ENCODE data around the gene RRP36. TPM values are rescaled to one million over a fixed set of nuclear protein-coding genes. Genes with fewer than 3 reads are reported as not detected.

Gene RRP36
- total RNA-seq, 1 donor from 2014 or later, result 93.3 TPM

GRCh38 chr6:43035495-43036194, 14.2 kb downstream of the RRP36 start:
- TF ChIP-seq EZH2phosphoT487 (IDR thresholded peaks at IDR 0.05) (no peak), EZH2 (IDR thresholded peaks at IDR 0.05) (no peak), CTCF (IDR thresholded peaks at IDR 0.05) (no peak)
- H3K79me2 ChIP-seq (ENCODE audit: low read depth), result no peaks in the 10 kb centered on the region
- Mint-ChIP-seq H3K27me3 (ENCODE audit: insufficient read depth, low read depth) (peaks cover 5% of the 10 kb centered on the region), H3K36me3 (peaks cover 34% of the 10 kb centered on the region), H3K9me3 (no peaks in the 10 kb centered on the region), H3K4me1 (peaks cover 7% of the 10 kb centered on the region), H3K4me3 (no peak overlapping the region), H3K27ac (no peak overlapping the region)
- H3K27ac ChIP-seq, result no peak overlapping the region
- H3F3A ChIP-seq (ENCODE audit: low read depth), result peaks cover 23% of the 10 kb centered on the region
- H2AFZ ChIP-seq (replicated peaks), result no peak overlapping the region
- no peaks in the 10 kb centered on the region for H3K9me3 ChIP-seq (ENCODE audit: low read depth)
- no peak for DNase-seq (ENCODE audit: low spot score)
- no peaks in the 10 kb centered on the region for H3K36me3 ChIP-seq
- H3K9ac ChIP-seq, result no peak overlapping the region
- no peak overlapping the region for H3K4me3 ChIP-seq
- no peak overlapping the region for H3K4me2 ChIP-seq
- peaks cover 11% of the 10 kb centered on the region for H4K20me1 ChIP-seq (ENCODE audit: low read depth)
- H3K27me3 ChIP-seq, result no peaks in the 10 kb centered on the region
- H3K4me1 ChIP-seq, result no peaks in the 10 kb centered on the region

GRCh38 chr6:43036712-43037111, 15.3 kb downstream of the RRP36 start:
- no peak overlapping the region for H3K4me3 ChIP-seq
- H3K4me2 ChIP-seq, result no peak overlapping the region
- H3K27me3 Mint-ChIP-seq (ENCODE audit: insufficient read depth, low read depth), result peaks cover 5% of the 10 kb centered on the region
- peaks cover 36% of the 10 kb centered on the region for H3K36me3 Mint-ChIP-seq
- H3K79me2 ChIP-seq (ENCODE audit: low read depth), result no peaks in the 10 kb centered on the region
- no peak overlapping the region for H3K4me3 Mint-ChIP-seq
- no peak overlapping the region for H3K27ac Mint-ChIP-seq
- H3K36me3 ChIP-seq, result no peaks in the 10 kb centered on the region
- H3K27me3 ChIP-seq, result no peaks in the 10 kb centered on the region
- no peak overlapping the region for H2AFZ ChIP-seq (replicated peaks)
- H3K4me1 Mint-ChIP-seq, result peaks cover 7% of the 10 kb centered on the region
- TF ChIP-seq EZH2phosphoT487 (IDR thresholded peaks at IDR 0.05) (no peak), EZH2 (IDR thresholded peaks at IDR 0.05) (no peak), CTCF (IDR thresholded peaks at IDR 0.05) (no peak)
- peaks cover 16% of the 10 kb centered on the region for H3F3A ChIP-seq (ENCODE audit: low read depth)
- DNase-seq (ENCODE audit: low spot score), result no peak
- H4K20me1 ChIP-seq (ENCODE audit: low read depth), result peaks cover 11% of the 10 kb centered on the region
- no peaks in the 10 kb centered on the region for H3K9me3 ChIP-seq (ENCODE audit: low read depth)
- no peak overlapping the region for H3K9ac ChIP-seq
- H3K27ac ChIP-seq, result no peak overlapping the region
- H3K4me1 ChIP-seq, result no peaks in the 10 kb centered on the region
- no peaks in the 10 kb centered on the region for H3K9me3 Mint-ChIP-seq

- no peak overlapping the region for H3K9ac ChIP-seq
- H3K27ac Mint-ChIP-seq, result no peak overlapping the region
- peak overlapping the region; percentile 28 for H3K4me3 Mint-ChIP-seq
- no peak overlapping the region for H3K27ac ChIP-seq
- no peak overlapping the region for H3K4me2 ChIP-seq
- H3K79me2 ChIP-seq (ENCODE audit: low read depth), result no peaks in the 10 kb centered on the region
- no peaks in the 10 kb centered on the region for H3K27me3 ChIP-seq
- peaks cover 5% of the 10 kb centered on the region for H3K27me3 Mint-ChIP-seq (ENCODE audit: insufficient read depth, low read depth)
- no peaks in the 10 kb centered on the region for H3K9me3 Mint-ChIP-seq
- H3K36me3 Mint-ChIP-seq, result peaks cover 32% of the 10 kb centered on the region
- TF ChIP-seq EZH2 (IDR thresholded peaks at IDR 0.05), result no peak
- TF ChIP-seq CTCF (IDR thresholded peaks at IDR 0.05), result no peak
- TF ChIP-seq EZH2phosphoT487 (IDR thresholded peaks at IDR 0.05), result no peak
- H3K36me3 ChIP-seq, result no peaks in the 10 kb centered on the region
- peaks cover 11% of the 10 kb centered on the region for H4K20me1 ChIP-seq (ENCODE audit: low read depth)
- peaks cover 12% of the 10 kb centered on the region for H3F3A ChIP-seq (ENCODE audit: low read depth)
- no peaks in the 10 kb centered on the region for H3K9me3 ChIP-seq (ENCODE audit: low read depth)
- no peaks in the 10 kb centered on the region for H3K4me1 ChIP-seq
- DNase-seq (ENCODE audit: low spot score), result no peak
- H2AFZ ChIP-seq (replicated peaks), result no peak overlapping the region
- H3K4me1 Mint-ChIP-seq, result peaks cover 7% of the 10 kb centered on the region
- H3K4me3 ChIP-seq, result no peak overlapping the region
Observed at GRCh38 chr6:43037197-43037596, 15.8 kb downstream of the RRP36 start.

Measured in neural progenitor cell (in vitro differentiated cells).